Mammary epithelial cell (primary cell): ENCODE results near the gene PCDH17.

ENCODE experiments used
- EZH2 ChIP-seq: IDR thresholded peaks from 2 replicates; pipeline ENCODE4 v1.6.1; 2012; ENCODE audit warnings: low read length, inconsistent platforms, borderline replicate concordance
- TF ChIP-seq, protein P1 (sequence below), 2 donors: IDR thresholded peaks in 1 of 2; conservative IDR thresholded peaks in 1 of 2; 2 replicates each; pipeline ENCODE4 v1.5.1; 2011 to 2012; ENCODE audit warnings: inconsistent platforms in 2 of 2, low read length in 2 of 2, mild to moderate bottlenecking in 2 of 2, control low read depth in 1 of 2, low read depth in 1 of 2; ENCODE audit not compliant: insufficient read depth in 1 of 2; ENCODE audit errors: extremely low read depth in 1 of 2

DNA sequence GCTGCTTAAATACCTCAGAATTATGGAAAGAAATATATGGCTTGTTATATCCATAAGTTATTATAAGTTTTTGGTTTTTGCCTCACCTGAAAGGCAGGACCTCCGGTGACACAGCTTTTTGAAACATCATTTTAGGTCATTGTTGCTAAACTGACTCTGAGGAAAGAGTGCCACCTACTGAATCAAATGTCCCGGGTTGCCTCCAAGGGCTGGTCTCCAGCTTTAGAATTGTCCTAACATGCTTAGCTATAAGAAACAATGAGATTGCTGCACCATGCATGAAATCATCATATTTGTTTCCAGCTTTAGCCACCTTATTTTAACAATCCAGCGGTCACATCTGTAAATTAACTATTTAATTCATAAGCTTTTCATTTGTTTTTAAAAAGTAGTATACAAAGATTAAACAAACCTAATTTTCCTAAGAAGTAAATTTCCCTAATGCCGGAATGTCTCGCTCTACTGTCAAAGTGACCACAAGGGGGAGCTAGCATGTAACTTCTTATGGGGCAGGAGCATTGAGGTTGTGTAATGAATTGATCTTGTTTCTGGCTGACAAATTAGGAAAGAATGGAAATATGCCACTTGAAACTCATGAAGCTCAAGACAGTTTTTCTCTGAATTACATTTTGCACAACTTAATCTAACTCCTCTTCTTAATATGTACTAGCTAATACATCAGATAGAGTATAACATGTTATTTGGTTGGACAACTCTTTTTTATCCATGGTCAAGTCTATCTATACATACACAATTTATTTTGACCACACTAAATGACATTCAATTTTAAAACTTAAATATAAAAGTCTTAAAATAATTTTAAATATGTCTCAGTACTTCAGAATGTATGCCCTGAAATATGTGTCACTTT lies 6.7 kb upstream of the PCDH17 start:
- TF ChIP-seq, protein P1, sequence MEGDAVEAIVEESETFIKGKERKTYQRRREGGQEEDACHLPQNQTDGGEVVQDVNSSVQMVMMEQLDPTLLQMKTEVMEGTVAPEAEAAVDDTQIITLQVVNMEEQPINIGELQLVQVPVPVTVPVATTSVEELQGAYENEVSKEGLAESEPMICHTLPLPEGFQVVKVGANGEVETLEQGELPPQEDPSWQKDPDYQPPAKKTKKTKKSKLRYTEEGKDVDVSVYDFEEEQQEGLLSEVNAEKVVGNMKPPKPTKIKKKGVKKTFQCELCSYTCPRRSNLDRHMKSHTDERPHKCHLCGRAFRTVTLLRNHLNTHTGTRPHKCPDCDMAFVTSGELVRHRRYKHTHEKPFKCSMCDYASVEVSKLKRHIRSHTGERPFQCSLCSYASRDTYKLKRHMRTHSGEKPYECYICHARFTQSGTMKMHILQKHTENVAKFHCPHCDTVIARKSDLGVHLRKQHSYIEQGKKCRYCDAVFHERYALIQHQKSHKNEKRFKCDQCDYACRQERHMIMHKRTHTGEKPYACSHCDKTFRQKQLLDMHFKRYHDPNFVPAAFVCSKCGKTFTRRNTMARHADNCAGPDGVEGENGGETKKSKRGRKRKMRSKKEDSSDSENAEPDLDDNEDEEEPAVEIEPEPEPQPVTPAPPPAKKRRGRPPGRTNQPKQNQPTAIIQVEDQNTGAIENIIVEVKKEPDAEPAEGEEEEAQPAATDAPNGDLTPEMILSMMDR (conservative IDR thresholded peaks at IDR 0.05 in 1 of 2, IDR thresholded peaks at IDR 0.05 in 1 of 2; ENCODE audit: extremely low read depth in 1 of 2, insufficient read depth in 1 of 2, low read depth in 1 of 2, low read length in 2 of 2), result peak; percentile 76 to 79
- no peak for TF ChIP-seq EZH2
